Panc1 (cell line): ENCODE data around the gene ZDHHC13. TPM values are rescaled to one million over a fixed set of nuclear protein-coding genes. Genes with fewer than 3 reads are reported as not detected.
A peak's percentile ranks its signal among the peaks of the same experiment; 100 is the strongest.

Experiments used
- ATAC-seq: fragments of 200-7000 bp; cut with Tn5 transposase; 2 replicates; pipeline ENCODE4 v1.9.1; 2020; ENCODE audit warnings: mild to moderate bottlenecking, moderate library complexity
- BruUV-seq: library from RNA; stranded (reverse); fragments of 400-500 nt; replicated peaks from 2 replicates; lab custom pipeline; 2021; lab: Mats Ljungman, UMichigan
- CTCF ChIA-PET: fragments of 300-600 bp; sonication (Branson Sonifier 250); formaldehyde crosslinking; loops from one replicate; lab custom pipeline; 2022; ENCODE audit warnings: antibody characterized with exemption; lab: Charles Lee
- POLR2A ChIA-PET: fragments of 300-600 bp; sonication (Branson Sonifier 250); formaldehyde crosslinking; loops from one replicate; lab custom pipeline; 2022; ENCODE audit warnings: antibody characterized with exemption; lab: Charles Lee
- DNase-seq: peaks from one replicate; pipeline ENCODE4 v3.0.0-alpha.2; 2010; ENCODE audit warnings: low read depth, low spot score
- H3K27ac ChIP-seq: 2 replicates; pipeline ENCODE4 v1.5.1; 2011; ENCODE audit warnings: mild to moderate bottlenecking, low read length, inconsistent platforms
- H3K27me3 ChIP-seq: fragments of 200-500 bp; sonication (Bioruptor generic); 2 replicates; pipeline ENCODE4 v1.6.0; 2014; ENCODE audit warnings: low read length, inconsistent platforms; ENCODE audit not compliant: control insufficient read depth, insufficient read depth
- H3K36me3 ChIP-seq: fragments of 200-500 bp; sonication (Bioruptor generic); 2 replicates; pipeline ENCODE4 v1.5.1; 2014; ENCODE audit warnings: inconsistent platforms, mild to moderate bottlenecking, low read length, moderate library complexity; ENCODE audit not compliant: control insufficient read depth, insufficient read depth
- H3K4me1 ChIP-seq: 2 replicates; pipeline ENCODE4 v1.5.1; 2011; ENCODE audit warnings: inconsistent platforms, mild to moderate bottlenecking, low read length, moderate library complexity; ENCODE audit not compliant: control insufficient read depth, insufficient read depth
- H3K4me3 ChIP-seq, 2 experiments: 2 replicates each; pipeline ENCODE4 v1.5.1; 2011 to 2012; ENCODE audit warnings: low read depth in 2 of 2, low read length in 2 of 2, mild to moderate bottlenecking in 2 of 2, inconsistent platforms in 1 of 2, moderate library complexity in 1 of 2
- H3K9me3 ChIP-seq: fragments of 200-500 bp; sonication (Bioruptor generic); 2 replicates; pipeline ENCODE4 v1.5.1; 2014; ENCODE audit warnings: low read depth, mild to moderate bottlenecking, inconsistent platforms, low read length, moderate library complexity; ENCODE audit not compliant: control insufficient read depth, insufficient read depth
- CTCF ChIP-seq: fragments of 450-650 bp; IDR thresholded peaks from 2 replicates; pipeline ENCODE4 v1.5.1; 2017; ENCODE audit warnings: mild to moderate bottlenecking
- POLR2AphosphoS5 ChIP-seq: IDR thresholded peaks from 2 replicates; pipeline ENCODE4 v1.6.1; 2012; ENCODE audit warnings: mild to moderate bottlenecking, low read depth, low read length, moderate library complexity
- REST ChIP-seq, 2 experiments: IDR thresholded peaks; 2 replicates each; pipeline ENCODE4 v1.6.1; 2011 to 2012; ENCODE audit warnings: low read depth in 2 of 2, control low read depth in 1 of 2, low read length in 1 of 2, mild to moderate bottlenecking in 1 of 2, moderate library complexity in 1 of 2; ENCODE audit not compliant: insufficient read depth in 1 of 2
- SIN3A ChIP-seq: IDR thresholded peaks from 2 replicates; pipeline ENCODE4 v1.6.1; 2012; ENCODE audit warnings: low read depth, mild to moderate bottlenecking, low read length, moderate library complexity, borderline replicate concordance; ENCODE audit not compliant: insufficient read depth
- TCF7L2 ChIP-seq: IDR thresholded peaks from 2 replicates; pipeline ENCODE4 v1.6.1; 2011; ENCODE audit warnings: mild to moderate bottlenecking, low read depth, low read length, inconsistent platforms
- in situ Hi-C: cut with HindIII; loops from 2 replicates; pipeline ENCODE4 v1.10.0; 2016; ENCODE audit warnings: low sequenced_read_pairs, low pct_unique_long_range_greater_than_20kb
- intact Hi-C: fragments of 100-400 bp; cut with micrococcal nuclease; formaldehyde crosslinking; loops from one replicate; pipeline ENCODE4 v1.10.0; 2022; ENCODE audit not compliant: unreplicated experiment
- total RNA-seq: library from RNA; stranded (reverse); gene quantifications from one replicate; pipeline ENCODE4 v1.2.1, GENCODE V29; 2021; ENCODE audit not compliant: unreplicated experiment

Gene ZDHHC13
- total RNA-seq, 1 experiment from 2014 or later: 24.3 TPM

- in situ Hi-C loops: no loop called here
- no peaks in the 10 kb centered on the region for H3K27me3 ChIP-seq
- ChIA-PET CTCF (no interaction called here), POLR2A (no interaction called here)
- no peak overlapping the region for H3K4me3 ChIP-seq
- no peak for TF ChIP-seq REST (IDR thresholded peaks at IDR 0.05; ENCODE audit: insufficient read depth in 1 of 2, low read depth in 2 of 2, low read length in 1 of 2)
- TF ChIP-seq POLR2AphosphoS5: no peak
- TF ChIP-seq CTCF: no peak
- DNase-seq (no peak), ATAC-seq (no peak)
- H3K9me3 ChIP-seq: no peaks in the 10 kb centered on the region
- no peaks in the 10 kb centered on the region for H3K4me1 ChIP-seq
- H3K27ac ChIP-seq: no peak overlapping the region
- intact Hi-C loops: no loop called here
- BruUV-seq: no TSS peak
- no peaks in the 10 kb centered on the region for H3K36me3 ChIP-seq
Measured at GRCh38 chr11:19183646-19184045, 66.7 kb downstream of the ZDHHC13 start.

GRCh38 chr11:19185036-19185435 lies 68.1 kb downstream of the ZDHHC13 start:
- Histone ChIP-seq H3K4me1 (no peaks in the 10 kb centered on the region), H3K4me3 (no peak overlapping the region), H3K27ac (no peak overlapping the region), H3K9me3 (no peaks in the 10 kb centered on the region), H3K36me3 (no peaks in the 10 kb centered on the region), H3K27me3 (no peaks in the 10 kb centered on the region)
- ChIA-PET CTCF (no interaction called here), POLR2A (no interaction called here)
- in situ Hi-C loops (no loop called here), intact Hi-C loops (no loop called here)
- BruUV-seq: no TSS peak
- DNase-seq: no peak
- ATAC-seq: no peak
- TF ChIP-seq TCF7L2 (no peak), POLR2AphosphoS5 (no peak), CTCF (0 out of 2 replicates have a peak, but pooled peaks have one; percentile 4)

- CTCF ChIA-PET: no interaction called here
Measured at GRCh38 chr11:19185516-19186052, 68.6 kb downstream of the ZDHHC13 start.

More at GRCh38 chr11:19185516-19186052, 68.6 kb downstream of the ZDHHC13 start:
- no peaks in the 10 kb centered on the region for H3K36me3 ChIP-seq
- no peak for DNase-seq
- BruUV-seq: no TSS peak
- H3K4me1 ChIP-seq: no peaks in the 10 kb centered on the region
- intact Hi-C loops (no loop called here), in situ Hi-C loops (no loop called here)
- no peak overlapping the region for H3K27ac ChIP-seq
- POLR2A ChIA-PET: no interaction called here
- H3K4me3 ChIP-seq: no peak overlapping the region
- TF ChIP-seq CTCF: no peak
- no peak for TF ChIP-seq POLR2AphosphoS5
- TF ChIP-seq TCF7L2: no peak
- TF ChIP-seq REST (IDR thresholded peaks at IDR 0.05; ENCODE audit: insufficient read depth in 1 of 2, low read depth in 2 of 2, low read length in 1 of 2): no peak
- TF ChIP-seq SIN3A: no peak
- no peaks in the 10 kb centered on the region for H3K27me3 ChIP-seq
- no peak for ATAC-seq
- H3K9me3 ChIP-seq: no peaks in the 10 kb centered on the region
